Subcutaneous adipose tissue (tissue), 4 donors: ENCODE measurements around the gene ACCS. TPM values are rescaled to one million over a fixed set of nuclear protein-coding genes. Genes with fewer than 3 reads are reported as not detected.

Source experiments
- CTCF ChIP-seq: fragments of 450-650 bp; IDR thresholded peaks from one replicate; pipeline ENCODE4 v1.5.1; 2016; ENCODE audit warnings: low read depth, mild to moderate bottlenecking, control low read depth, antibody characterized with exemption, moderate library complexity
- total RNA-seq, 4 donors: library from RNA; depleted of rRNA; stranded (reverse); fragments of >200 nt; gene quantifications; one replicate each; pipeline ENCODE4 v1.1.0, GENCODE V29; 2016

The ACCS gene
- total RNA-seq, 4 donors from 2014 or later, result 17.8 to 42.5 (median 33.0) TPM

GRCh38 chr11:44080951-44081350 lies 14.9 kb downstream of the ACCS start:
- TF ChIP-seq CTCF, result no peak

GRCh38 chr11:44082645-44083044 lies 16.6 kb downstream of the ACCS start:
- no peak for TF ChIP-seq CTCF

GRCh38 chr11:44083433-44083832 lies 17.4 kb downstream of the ACCS start:
- TF ChIP-seq CTCF, result no peak

GRCh38 chr11:44083906-44084305 lies 17.8 kb downstream of the ACCS start:
- TF ChIP-seq CTCF, result no peak

- TF ChIP-seq CTCF, result no peak
Observed at GRCh38 chr11:44085330-44085729, 19.3 kb downstream of the ACCS start.

GRCh38 chr11:44088377-44088776 lies 22.3 kb downstream of the ACCS start:
- TF ChIP-seq CTCF, result no peak

- TF ChIP-seq CTCF, result no peak
Observed at GRCh38 chr11:44088871-44089270, 22.8 kb downstream of the ACCS start.
